Lung (tissue), 16 donors: Measurements from ENCODE around the gene GPR107. TPM values are rescaled to one million over a fixed set of nuclear protein-coding genes. Genes with fewer than 3 reads are reported as not detected.
"Not testable (repeated sequence)": the region's sequence is repeated elsewhere in the genome, so short reads cannot be mapped to it uniquely, and the experiment has no call there.

Experiments used
- ATAC-seq: fragments of 200-7000 bp; cut with Tn5 transposase; one replicate; pipeline ENCODE4 v1.9.1; 2020; ENCODE audit warnings: moderate number of reproducible peaks; ENCODE audit not compliant: insufficient read depth, low FRiP score
- DNase-seq, 3 donors: peaks; one replicate each; pipeline ENCODE4 v3.0.0-alpha.2; 2013 to 2017
- H3K27ac ChIP-seq, 2 donors: one replicate each; pipeline ENCODE4 v1.5.1; 2013; ENCODE audit warnings: mild to moderate bottlenecking in 2 of 2, moderate library complexity in 2 of 2, control low read depth in 1 of 2, inconsistent platforms in 1 of 2, low read depth in 1 of 2, low read length in 1 of 2
- H3K27me3 ChIP-seq, 3 donors: one replicate each; pipeline ENCODE4 v1.5.1; 2013; ENCODE audit warnings: low read length in 2 of 3; ENCODE audit not compliant: control insufficient read depth in 3 of 3, insufficient read depth in 3 of 3
- H3K36me3 ChIP-seq, 4 donors: one replicate each; pipeline ENCODE4 v1.5.1; 2013; ENCODE audit warnings: low read length in 4 of 4, mild to moderate bottlenecking in 1 of 4, moderate library complexity in 1 of 4; ENCODE audit not compliant: control insufficient read depth in 4 of 4, insufficient read depth in 4 of 4
- H3K4me1 ChIP-seq, 5 donors: one replicate each; pipeline ENCODE4 v1.5.1; 2013; ENCODE audit warnings: low read length in 5 of 5, mild to moderate bottlenecking in 2 of 5, moderate library complexity in 1 of 5; ENCODE audit not compliant: control insufficient read depth in 5 of 5, insufficient read depth in 5 of 5
- H3K4me3 ChIP-seq: one replicate; pipeline ENCODE4 v1.5.1; 2013; ENCODE audit warnings: mild to moderate bottlenecking, control low read depth, moderate library complexity
- H3K9ac ChIP-seq, 2 donors: one replicate each; pipeline ENCODE4 v1.5.1; 2013; ENCODE audit warnings: low read length in 2 of 2, control low read depth in 1 of 2; ENCODE audit not compliant: insufficient read depth in 1 of 2
- H3K9me3 ChIP-seq, 4 donors: one replicate each; pipeline ENCODE4 v1.5.1; 2013; ENCODE audit warnings: low read length in 3 of 4, mild to moderate bottlenecking in 1 of 4, moderate library complexity in 1 of 4; ENCODE audit not compliant: control insufficient read depth in 4 of 4, insufficient read depth in 3 of 4
- CTCF ChIP-seq: IDR thresholded peaks from 2 replicates; pipeline ENCODE4 v1.5.1; 2012; ENCODE audit warnings: mild to moderate bottlenecking; ENCODE audit errors: control extremely low read depth, extremely low read depth
- WGBS, 2 donors: extraction: QIAGEN DNeasy Blood & Tissue Kit; methylation state at CpG; one replicate each; pipeline ENCODE4 v1.1.7; 2013; 5-methylcytosine and 5-hydroxymethylcytosine counted together
- long read RNA-seq, 5 donors: transcript quantifications; one replicate each; lab custom pipeline, GENCODE V29; 2026
- polyA plus RNA-seq, 2 donors: library from polyadenylated mRNA; stranded (reverse); fragments of 200-250 nt; gene quantifications; one replicate each; pipeline ENCODE4 v1.2.1, GENCODE V29; 2013
- total RNA-seq, 2 donors: library from RNA; depleted of rRNA in 1 of 2; stranded (reverse); fragments of >200 nt in 1 of 2; gene quantifications; one replicate each; pipeline ENCODE4 v1.2.1, GENCODE V29; 2014 to 2021
- donor health status: control.
- donor health status: control.
- donor health status: Bipolar disorder and iron deficiency.
- donor health status: healthy.
- donor health status: DM: yes; HTN: yes; CAD: no.

The GPR107 gene
- total RNA-seq (100 to 1,000 TPM in 1 of 2 donors, 10 to 100 TPM in 1; 43.2 to 180 TPM), polyA plus RNA-seq (10 to 100 TPM; 11.0 to 23.3 TPM)
- long read RNA-seq, donor 1, full-length matches to known transcripts, result 2 of 21 reads
- long read RNA-seq, donor 1, partial matches to known transcripts, result 19 of 21 reads
- long read RNA-seq, donor 1, other reads (novel, unspliced or antisense), result 0 of 21 reads
- long read RNA-seq, donor 2, result 0 reads
- long read RNA-seq, donor 3, result 0 reads
- long read RNA-seq, donor 4, partial matches to known transcripts, result 14 of 14 reads
- long read RNA-seq, donor 4, other reads (novel, unspliced or antisense), result 0 of 14 reads
- long read RNA-seq, donor 5, full-length matches to known transcripts, result 3 of 8 reads
- long read RNA-seq, donor 5, partial matches to known transcripts, result 5 of 8 reads
- long read RNA-seq, donor 5, other reads (novel, unspliced or antisense), result 0 of 8 reads

DNA sequence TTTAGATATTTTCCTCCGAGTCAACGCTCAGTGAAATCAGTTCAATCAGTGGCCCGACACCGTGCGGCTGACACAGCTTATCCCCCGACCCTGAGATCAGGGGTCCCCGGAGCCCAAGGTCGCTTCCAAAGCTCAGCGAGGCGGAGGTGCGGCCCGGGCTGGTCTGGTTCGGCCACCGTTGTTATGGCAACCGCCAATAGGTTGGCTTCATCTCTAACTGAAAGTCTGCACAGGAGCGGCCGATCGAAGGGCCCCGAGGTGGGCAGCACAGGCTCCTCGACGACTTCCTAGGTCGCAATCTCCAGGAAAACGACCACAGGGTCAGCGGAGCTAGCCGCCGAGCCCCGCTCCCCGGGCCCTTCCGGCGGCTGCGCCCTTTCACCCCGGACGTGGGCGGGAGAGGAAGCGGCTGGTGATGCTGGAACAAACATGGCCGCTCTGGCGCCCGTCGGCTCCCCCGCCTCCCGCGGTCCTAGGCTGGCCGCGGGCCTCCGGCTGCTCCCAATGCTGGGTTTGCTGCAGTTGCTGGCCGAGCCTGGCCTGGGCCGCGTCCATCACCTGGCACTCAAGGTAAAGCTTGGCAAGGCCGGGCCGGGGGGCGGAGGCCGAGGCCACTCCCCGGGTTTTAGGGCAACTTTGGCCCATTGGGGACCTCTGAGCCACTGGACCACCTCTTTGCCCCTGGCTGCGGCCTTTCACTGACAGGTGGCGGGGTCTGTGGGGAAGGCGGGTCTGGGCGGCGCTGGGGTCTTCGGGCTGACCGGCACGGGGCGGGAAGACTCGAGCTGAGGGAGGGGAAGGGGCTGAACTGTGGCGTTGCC lies at the start of gene GPR107:
Gene GPR107, plus strand, starts transcription at position 403 of the 821 bp plus-strand sequence. Its CDS starts 27 bp downstream, at position 430.
- Histone ChIP-seq H3K27ac (peak within 1 kb of the TSS; percentile 79 to 82), H3K36me3 (peaks cover 0 to 2% (median 1%) of the 10 kb centered on the region in 4 donors), H3K9me3 (no peaks in the 10 kb centered on the region), H3K4me3 (peak within 1 kb of the TSS; percentile 96), H3K27me3 (no peaks in the 10 kb centered on the region), H3K9ac (peak within 1 kb of the TSS; percentile 66 to 87), H3K4me1 (peaks cover 0 to 18% (median 7%) of the 10 kb centered on the region in 5 donors)
- 0% methylated on average over 52 to 64 of the region's 64 CpGs for WGBS, 2 donors
- ATAC-seq (peak; percentile 95), DNase-seq (peak; percentile 89 to 91 (median 90))
- TF ChIP-seq CTCF, result no peak

DNA sequence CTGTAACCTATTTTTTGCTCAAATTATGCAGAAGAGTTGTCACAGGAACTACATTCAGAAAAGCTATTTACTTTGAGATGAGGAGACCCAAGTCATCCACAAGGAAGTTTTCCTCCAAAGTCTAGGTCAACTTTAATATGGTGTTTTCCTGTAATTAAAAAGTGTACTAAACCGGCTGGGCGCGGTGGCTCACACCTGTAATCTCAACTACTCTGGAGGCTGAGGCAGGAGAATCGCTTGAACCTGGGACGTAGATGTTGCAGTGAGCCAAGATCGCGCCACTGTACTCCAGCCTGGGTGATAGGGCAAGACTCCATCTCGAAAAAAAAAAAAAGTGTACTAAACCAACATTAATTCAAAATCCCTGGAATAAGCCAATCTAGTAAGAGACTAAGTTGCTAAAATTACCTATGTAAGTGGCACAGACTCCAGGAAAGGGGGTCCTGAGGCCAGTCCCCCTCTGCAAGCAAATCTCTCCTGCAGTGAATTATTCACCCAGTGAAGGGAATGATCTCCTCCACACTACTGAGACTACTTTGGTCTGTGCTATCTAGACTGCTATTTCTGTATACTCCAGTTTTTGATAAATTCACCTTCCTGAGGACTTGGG lies 49.7 kb upstream of the GPR107 start:
- Histone ChIP-seq H3K27ac (no peak overlapping the region), H3K4me1 (no peaks in the 10 kb centered on the region), H3K36me3 (peaks cover 0 to 3% (median 0%) of the 10 kb centered on the region in 4 donors), H3K27me3 (no peaks in the 10 kb centered on the region), H3K4me3 (no peak overlapping the region), H3K9ac (no peak overlapping the region), H3K9me3 (no peaks in the 10 kb centered on the region)
- no peak for ATAC-seq
- no peak for DNase-seq
- TF ChIP-seq CTCF, result no peak
- WGBS, 2 donors, result 90 to 97% methylated on average over 8 of the region's 8 CpGs

GRCh38 chr9:130006952-130007351 lies 46.8 kb upstream of the GPR107 start:
- H3K9ac ChIP-seq, H3K4me3 ChIP-seq, ATAC-seq, H3K27me3 ChIP-seq, DNase-seq, H3K9me3 ChIP-seq, H3K36me3 ChIP-seq, H3K27ac ChIP-seq, H3K4me1 ChIP-seq: not testable (repeated sequence)
- WGBS, 2 donors, result 97 to 100% methylated on average over 6 of the region's 6 CpGs

GRCh38 chr9:130008538-130008937 lies 45.2 kb upstream of the GPR107 start:
- Histone ChIP-seq H3K4me1 (peaks cover 0 to 2% (median 0%) of the 10 kb centered on the region in 5 donors), H3K27me3 (no peaks in the 10 kb centered on the region), H3K9ac (no peak overlapping the region), H3K4me3 (no peak overlapping the region), H3K36me3 (peaks cover 0 to 2% (median under 1%) of the 10 kb centered on the region in 4 donors), H3K27ac (no peak overlapping the region), H3K9me3 (peaks cover 0 to 2% (median 0%) of the 10 kb centered on the region in 4 donors)
- WGBS, 2 donors, result 69 to 71% methylated on average over 5 of the region's 5 CpGs
- DNase-seq (no peak), ATAC-seq (no peak)
- no peak for TF ChIP-seq CTCF

- not testable (repeated sequence) for H3K27me3 ChIP-seq, ATAC-seq, H3K9me3 ChIP-seq, H3K27ac ChIP-seq, H3K9ac ChIP-seq, H3K4me3 ChIP-seq, DNase-seq, H3K4me1 ChIP-seq, H3K36me3 ChIP-seq
- 95 to 97% methylated on average over 10 of the region's 10 CpGs for WGBS, 2 donors
Measured at GRCh38 chr9:130009546-130009945, 44.2 kb upstream of the GPR107 start.
